ENCODE measurements around the gene SFN. TPM values are rescaled to one million over a fixed set of nuclear protein-coding genes. Genes with fewer than 3 reads are reported as not detected.

The SFN gene
- total and polyA plus RNA-seq, 8 donors = 0.49 to 192 (median 0.73) TPM

DNA sequence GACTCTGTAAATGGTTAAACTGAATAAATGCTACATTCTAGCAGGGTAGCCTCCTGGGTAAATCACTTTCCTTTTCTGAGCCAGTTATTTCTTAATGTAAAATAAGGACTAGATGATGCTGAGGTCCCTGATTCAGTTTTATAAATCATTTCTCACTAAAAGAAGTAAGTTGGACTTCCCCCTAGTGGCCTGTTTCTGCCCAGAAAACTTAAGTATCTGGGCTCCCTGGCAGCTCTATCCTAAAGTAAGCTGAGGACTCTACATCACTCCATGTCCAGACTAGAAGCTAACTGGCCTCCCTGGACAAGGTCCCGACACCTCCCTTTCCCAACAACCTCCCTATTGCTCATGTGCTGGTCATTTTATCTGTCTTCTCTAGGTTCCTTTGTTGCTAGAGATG, 24.2 kb downstream of the SFN start:
- TF ChIP-seq, protein P1, sequence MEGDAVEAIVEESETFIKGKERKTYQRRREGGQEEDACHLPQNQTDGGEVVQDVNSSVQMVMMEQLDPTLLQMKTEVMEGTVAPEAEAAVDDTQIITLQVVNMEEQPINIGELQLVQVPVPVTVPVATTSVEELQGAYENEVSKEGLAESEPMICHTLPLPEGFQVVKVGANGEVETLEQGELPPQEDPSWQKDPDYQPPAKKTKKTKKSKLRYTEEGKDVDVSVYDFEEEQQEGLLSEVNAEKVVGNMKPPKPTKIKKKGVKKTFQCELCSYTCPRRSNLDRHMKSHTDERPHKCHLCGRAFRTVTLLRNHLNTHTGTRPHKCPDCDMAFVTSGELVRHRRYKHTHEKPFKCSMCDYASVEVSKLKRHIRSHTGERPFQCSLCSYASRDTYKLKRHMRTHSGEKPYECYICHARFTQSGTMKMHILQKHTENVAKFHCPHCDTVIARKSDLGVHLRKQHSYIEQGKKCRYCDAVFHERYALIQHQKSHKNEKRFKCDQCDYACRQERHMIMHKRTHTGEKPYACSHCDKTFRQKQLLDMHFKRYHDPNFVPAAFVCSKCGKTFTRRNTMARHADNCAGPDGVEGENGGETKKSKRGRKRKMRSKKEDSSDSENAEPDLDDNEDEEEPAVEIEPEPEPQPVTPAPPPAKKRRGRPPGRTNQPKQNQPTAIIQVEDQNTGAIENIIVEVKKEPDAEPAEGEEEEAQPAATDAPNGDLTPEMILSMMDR (IDR thresholded peaks at IDR 0.05) = peak; percentile 28 to 37
- H3K27me3 ChIP-seq = no peaks in the 10 kb centered on the region
- peak in 1 of 4 donors; percentile 19 for DNase-seq
- no peaks in the 10 kb centered on the region for H3K9me3 ChIP-seq
- no peak for ATAC-seq
- peaks cover 9 to 21% of the 10 kb centered on the region in 2 donors for H3K4me1 ChIP-seq
- H3K27ac ChIP-seq = no peak overlapping the region
- H3K4me3 ChIP-seq = no peak overlapping the region
- peaks cover 0 to 74% of the 10 kb centered on the region in 2 donors for H3K36me3 ChIP-seq
- intact Hi-C loops (cut with DNase I) = loop anchor here in 1 of 2 donors (10.0 kb wide), 1 partner anchor 282 kb away; no protein-coding TSS in a partner anchor

DNA sequence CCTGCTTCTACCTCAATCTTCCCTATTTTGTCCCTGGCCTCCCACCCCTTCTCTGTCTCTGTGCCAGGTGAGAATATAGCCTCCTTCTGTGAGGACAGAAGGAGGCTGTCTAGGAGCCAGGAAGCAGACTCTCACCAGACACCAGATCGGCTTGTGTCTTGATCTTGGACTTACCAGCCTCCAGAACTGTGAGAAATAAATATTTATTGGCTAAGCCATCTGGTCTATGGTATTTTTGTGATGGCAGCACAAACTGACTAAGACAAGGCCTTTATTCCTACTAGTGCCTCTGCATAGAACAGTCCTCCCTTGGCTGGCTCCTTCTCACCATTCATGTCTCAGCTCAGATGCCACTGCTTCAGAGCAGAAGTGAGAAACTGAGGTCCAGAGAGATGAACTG, 25.3 kb downstream of the SFN start:
- TF ChIP-seq, protein P1 (IDR thresholded peaks at IDR 0.05) = no peak
- Histone ChIP-seq H3K4me3 (no peak overlapping the region), H3K9me3 (no peaks in the 10 kb centered on the region), H3K27ac (no peak overlapping the region), H3K27me3 (no peaks in the 10 kb centered on the region), H3K4me1 (peaks cover 9 to 21% of the 10 kb centered on the region in 2 donors), H3K36me3 (peaks cover 0 to 74% of the 10 kb centered on the region in 2 donors)
- DNase-seq = no peak
- ATAC-seq = no peak
- intact Hi-C loops (cut with DNase I) = loop anchor here in 1 of 2 donors (10.0 kb wide), 1 partner anchor 283 kb away; no protein-coding TSS in a partner anchor

DNA sequence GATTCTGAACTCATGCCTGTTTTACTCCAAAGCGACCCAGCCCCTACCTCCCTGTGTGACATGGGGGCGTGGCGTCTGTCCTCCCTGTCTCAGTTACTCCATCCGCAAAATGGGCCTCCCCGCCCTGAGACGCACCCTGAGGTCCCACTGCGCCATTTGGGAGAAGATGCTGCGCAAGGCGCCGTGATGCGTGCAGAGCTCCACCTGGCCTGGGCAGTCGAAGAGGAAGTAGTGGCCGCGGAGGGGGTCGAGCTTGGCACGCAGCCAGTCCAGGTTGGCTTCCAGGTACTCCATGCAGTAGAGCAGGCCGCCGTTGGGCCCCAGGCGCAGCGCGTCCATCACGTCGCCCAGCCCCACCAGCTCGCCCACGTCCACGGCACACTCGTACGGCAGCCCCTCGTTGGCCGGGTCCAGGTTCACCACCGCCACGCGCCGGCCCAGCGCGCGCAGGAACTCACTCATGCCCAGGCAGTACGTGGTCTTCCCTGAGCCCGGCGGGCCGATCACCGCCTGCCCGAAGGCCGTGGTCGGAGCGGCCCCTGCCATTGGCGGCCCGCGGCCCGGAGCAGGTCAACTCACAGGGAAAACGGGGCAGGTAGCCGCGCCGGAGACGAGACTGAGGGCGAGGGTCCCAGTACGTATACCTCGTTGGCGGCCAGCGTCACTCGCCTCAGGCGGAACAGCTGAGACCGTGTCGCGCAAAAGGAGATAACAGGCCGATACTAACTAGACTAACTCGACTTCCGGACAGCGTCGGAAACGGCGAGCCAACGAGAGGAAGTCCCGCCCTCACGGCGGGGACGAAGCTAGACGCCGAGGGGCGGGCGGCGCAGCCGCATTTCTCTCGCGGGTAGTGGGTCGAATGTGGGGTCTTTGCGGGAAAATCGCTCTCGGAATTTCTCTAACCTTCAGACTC, 26.9 kb downstream of the SFN start, which contains the start of gene GPN2:
TSS of gene GPN2 (minus strand) at position 733 of the 916 bp plus-strand sequence. CDS start at position 546, 187 bp downstream.
- peak within 1 kb of the TSS; percentile 77 to 95 for H3K27ac ChIP-seq
- peak within 1 kb of the TSS; percentile 75 to 91 for H3K4me3 ChIP-seq
- H3K36me3 ChIP-seq = peaks cover 0 to 74% of the 10 kb centered on the region in 2 donors
- no peaks in the 10 kb centered on the region for H3K9me3 ChIP-seq
- TF ChIP-seq, protein P1 (IDR thresholded peaks at IDR 0.05) = no peak
- ATAC-seq (peak; percentile 97), DNase-seq (peak; percentile 83 to 94 (median 88))
- peaks cover 9 to 21% of the 10 kb centered on the region in 2 donors for H3K4me1 ChIP-seq
- no peaks in the 10 kb centered on the region for H3K27me3 ChIP-seq
- intact Hi-C loops (cut with DNase I) = loop anchor here in 1 of 2 donors (10.0 kb wide), 1 partner anchor 285 kb away; no protein-coding TSS in a partner anchor

DNA sequence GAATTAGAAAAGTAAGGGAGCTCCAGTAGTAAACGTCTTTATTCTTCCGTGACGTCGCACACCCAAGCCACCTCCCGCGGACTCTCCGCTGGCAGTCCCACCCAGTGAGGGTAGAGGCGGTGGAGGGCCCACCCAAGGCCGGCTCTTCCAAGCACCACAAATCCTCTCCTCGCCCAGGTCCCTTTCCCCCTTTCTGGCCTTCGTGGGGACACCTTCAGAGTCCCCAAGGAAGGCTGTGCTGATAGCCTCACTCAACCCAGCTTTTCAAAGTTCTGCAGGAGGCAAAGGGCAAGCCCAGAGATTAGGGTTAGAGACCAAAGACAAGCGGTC, 27.5 kb downstream of the SFN start:
- no peaks in the 10 kb centered on the region for H3K9me3 ChIP-seq
- peak; percentile 38 for ATAC-seq
- H3K4me3 ChIP-seq = peak overlapping the region; percentile 75 to 91
- TF ChIP-seq, protein P1 (IDR thresholded peaks at IDR 0.05) = no peak
- intact Hi-C loops (cut with DNase I) = no loop called here
- H3K27ac ChIP-seq = peak overlapping the region; percentile 77 to 95
- H3K36me3 ChIP-seq = peaks cover 0 to 74% of the 10 kb centered on the region in 2 donors
- H3K4me1 ChIP-seq = peaks cover 9 to 21% of the 10 kb centered on the region in 2 donors
- H3K27me3 ChIP-seq = no peaks in the 10 kb centered on the region
- DNase-seq = no peak

DNA sequence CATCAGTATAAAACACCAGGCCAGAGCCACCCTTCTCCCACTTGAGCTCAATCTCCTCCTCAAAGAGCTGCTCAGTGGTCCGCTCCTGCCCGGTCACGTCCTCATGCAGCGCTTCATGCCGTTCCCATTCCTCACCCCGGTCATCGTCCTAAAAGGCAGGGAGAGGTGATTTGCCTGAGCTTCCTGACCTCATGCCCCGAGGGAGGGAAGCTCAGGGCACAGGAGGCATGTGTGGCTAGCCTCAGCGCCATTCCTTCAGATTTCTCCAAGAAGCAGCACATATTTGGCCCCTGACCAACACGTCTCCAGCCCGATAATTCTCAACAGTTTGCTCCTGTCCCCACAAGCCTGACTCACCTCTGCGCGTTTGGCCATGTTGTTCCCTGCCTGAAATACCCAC, 31.3 kb downstream of the SFN start:
- TF ChIP-seq, protein P1 (IDR thresholded peaks at IDR 0.05) = no peak
- Histone ChIP-seq H3K27ac (no peak overlapping the region), H3K9me3 (no peaks in the 10 kb centered on the region), H3K4me3 (no peak overlapping the region), H3K36me3 (peaks cover 4 to 68% of the 10 kb centered on the region in 2 donors), H3K4me1 (peaks cover 8 to 27% of the 10 kb centered on the region in 2 donors), H3K27me3 (no peaks in the 10 kb centered on the region)
- ATAC-seq (no peak), DNase-seq (no peak)
- intact Hi-C loops (cut with DNase I) = no loop called here

All from left lung (tissue), 10 donors.